Transverse colon (tissue), 4 donors: ENCODE data around the gene SCT. TPM values are rescaled to one million over a fixed set of nuclear protein-coding genes. Genes with fewer than 3 reads are reported as not detected.

Experiments used
- DNase-seq: peaks from one replicate; pipeline ENCODE4 v3.0.0-alpha.2; 2019
- H3K27ac ChIP-seq, 4 donors: fragments of 200-600 bp; sonication (generic); 2 replicates each; pipeline ENCODE4 v1.5.1; 2016 to 2018; ENCODE audit warnings: inconsistent platforms in 4 of 4
- H3K27me3 ChIP-seq: fragments of 200-600 bp; sonication (generic); 2 replicates; pipeline ENCODE4 v1.5.1; 2017; ENCODE audit warnings: inconsistent platforms
- H3K36me3 ChIP-seq, 4 donors: fragments of 200-600 bp; sonication (generic); 2 replicates each; pipeline ENCODE4 v1.5.1; 2017 to 2019; ENCODE audit warnings: inconsistent platforms in 4 of 4
- H3K4me1 ChIP-seq, 4 donors: fragments of 200-600 bp; sonication (generic); 2 replicates each; pipeline ENCODE4 v1.5.1; 2017 to 2020; ENCODE audit warnings: inconsistent platforms in 4 of 4
- H3K4me3 ChIP-seq, 4 donors: fragments of 200-600 bp; sonication (generic); 1 replicate in 1 of 4; 2 replicates in 3 of 4; pipeline versions ENCODE4 v1.5.1 to v1.6.1; 2017 to 2019; ENCODE audit warnings: inconsistent platforms in 4 of 4
- H3K9me3 ChIP-seq, 2 donors: fragments of 200-600 bp; sonication (generic); 2 replicates each; pipeline ENCODE4 v1.5.1; 2017 to 2019; ENCODE audit warnings: inconsistent platforms in 2 of 2
- EP300 ChIP-seq: sonication (generic); formaldehyde crosslinking; IDR thresholded peaks from one replicate; pipeline ENCODE4 v1.6.1; 2017; ENCODE audit warnings: antibody characterized with exemption, low read depth
- POLR2A ChIP-seq: fragments of 450-650 bp; IDR thresholded peaks from one replicate; pipeline ENCODE4 v1.6.1; 2016; ENCODE audit warnings: antibody characterized with exemption, mild to moderate bottlenecking, moderate library complexity
- POLR2AphosphoS5 ChIP-seq, 3 donors: sonication (generic); formaldehyde crosslinking; IDR thresholded peaks; one replicate each; pipeline ENCODE4 v1.6.1; 2016; ENCODE audit warnings: antibody characterized with exemption in 3 of 3
- WGBS, 2 donors: methylation state at CpG; one replicate each; pipeline ENCODE4 v1.1.5; 2018; ENCODE audit warnings: low coverage in 1 of 2; 5-methylcytosine and 5-hydroxymethylcytosine counted together
- in situ Hi-C, 4 donors: fragments of 200-750 bp; cut with MboI; loops; one replicate each; pipeline versions ENCODE4 v1.15.0 to v1.15.1; 2017; ENCODE audit warnings: low sequenced_read_pairs in 3 of 4, low pct_ligation_motif_present in 1 of 4, low pct_unique_long_range_greater_than_20kb in 1 of 4
- intact Hi-C: fragments of 100-400 bp; cut with DNase I; formaldehyde crosslinking; loops from one replicate; pipeline ENCODE4 v1.15.1; 2023; ENCODE audit warnings: low total_unique reads
- total RNA-seq, 4 donors: library from RNA; depleted of rRNA; stranded (reverse); fragments of >200 nt; gene quantifications; one replicate each; pipeline ENCODE4 v1.1.0, GENCODE V29; 2016
- TF ChIP-seq, protein P1 (sequence below), 5 experiments: fragments of 200-600 bp in 3 of 5; fragments of 450-650 bp in 2 of 5; sonication (generic) in 3 of 5; IDR thresholded peaks; 1 replicate in 2 of 5; 2 replicates in 3 of 5; pipeline ENCODE4 v1.5.1; 2016 to 2017; ENCODE audit warnings: antibody characterized with exemption in 5 of 5, inconsistent platforms in 3 of 5, mild to moderate bottlenecking in 2 of 5, moderate library complexity in 1 of 5

Gene SCT
- total RNA-seq, 4 donors from 2014 or later = not detected

DNA sequence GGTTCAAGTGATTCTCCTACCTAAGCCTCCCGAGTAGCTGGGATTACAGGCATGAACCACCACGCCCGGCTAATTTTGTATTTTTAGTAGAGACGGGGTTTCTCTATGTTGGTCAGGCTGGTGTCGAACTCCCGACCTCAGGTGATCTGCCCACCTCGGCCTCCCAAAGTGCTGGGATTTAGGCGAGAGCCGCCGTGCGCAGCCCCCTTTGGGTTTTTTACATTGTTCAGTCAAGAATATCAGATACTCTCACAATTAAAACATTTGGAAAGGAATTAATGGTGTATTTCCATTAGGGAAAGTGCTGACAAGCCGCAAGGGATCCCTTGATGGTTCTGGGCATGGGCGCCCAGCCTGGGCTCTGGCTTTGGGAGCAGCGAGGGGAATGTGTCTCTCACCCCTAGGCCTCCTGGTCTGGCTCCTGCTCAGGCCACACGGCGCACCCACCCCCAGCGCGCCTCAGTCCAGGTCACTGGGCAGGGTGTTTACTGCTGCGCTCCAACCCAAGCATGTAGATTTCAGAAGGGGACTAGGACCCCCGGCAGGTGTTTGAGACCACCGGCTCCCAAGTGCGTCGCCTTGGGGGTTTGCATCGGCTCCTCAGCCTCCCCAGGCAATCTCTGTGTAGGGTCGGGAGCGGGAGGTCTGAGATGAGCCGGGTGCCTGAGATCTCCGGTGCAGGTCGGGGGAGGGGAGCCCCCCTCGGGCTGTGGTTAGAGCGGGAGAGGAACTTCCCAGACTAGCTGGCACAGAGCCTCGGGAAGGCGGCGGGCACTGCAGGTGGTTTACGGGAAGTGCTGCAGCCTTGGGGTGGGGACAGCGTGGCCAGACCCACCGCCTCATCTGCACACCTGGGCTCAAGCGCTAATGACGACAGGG lies 10.4 kb downstream of the SCT start:
- 60 to 77% methylated on average over 1 to 37 of the region's 39 CpGs for WGBS, 2 donors
- in situ Hi-C loops (no loop called here), intact Hi-C loops (no loop called here)
- no peak for DNase-seq
- Histone ChIP-seq H3K4me3 (peak overlapping the region in 3 of 4 donors; percentile 51 to 78 (median 67)), H3K4me1 (peaks cover 20 to 46% (median 36%) of the 10 kb centered on the region in 4 donors), H3K9me3 (no peaks in the 10 kb centered on the region), H3K27ac (peak overlapping the region; percentile 92 to 99 (median 96)), H3K36me3 (peaks cover 0 to under 1% (median under 1%) of the 10 kb centered on the region in 4 donors), H3K27me3 (no peaks in the 10 kb centered on the region)
- no peak for TF ChIP-seq POLR2A
- TF ChIP-seq, protein P1, sequence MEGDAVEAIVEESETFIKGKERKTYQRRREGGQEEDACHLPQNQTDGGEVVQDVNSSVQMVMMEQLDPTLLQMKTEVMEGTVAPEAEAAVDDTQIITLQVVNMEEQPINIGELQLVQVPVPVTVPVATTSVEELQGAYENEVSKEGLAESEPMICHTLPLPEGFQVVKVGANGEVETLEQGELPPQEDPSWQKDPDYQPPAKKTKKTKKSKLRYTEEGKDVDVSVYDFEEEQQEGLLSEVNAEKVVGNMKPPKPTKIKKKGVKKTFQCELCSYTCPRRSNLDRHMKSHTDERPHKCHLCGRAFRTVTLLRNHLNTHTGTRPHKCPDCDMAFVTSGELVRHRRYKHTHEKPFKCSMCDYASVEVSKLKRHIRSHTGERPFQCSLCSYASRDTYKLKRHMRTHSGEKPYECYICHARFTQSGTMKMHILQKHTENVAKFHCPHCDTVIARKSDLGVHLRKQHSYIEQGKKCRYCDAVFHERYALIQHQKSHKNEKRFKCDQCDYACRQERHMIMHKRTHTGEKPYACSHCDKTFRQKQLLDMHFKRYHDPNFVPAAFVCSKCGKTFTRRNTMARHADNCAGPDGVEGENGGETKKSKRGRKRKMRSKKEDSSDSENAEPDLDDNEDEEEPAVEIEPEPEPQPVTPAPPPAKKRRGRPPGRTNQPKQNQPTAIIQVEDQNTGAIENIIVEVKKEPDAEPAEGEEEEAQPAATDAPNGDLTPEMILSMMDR (IDR thresholded peaks at IDR 0.05) = no peak
- peak in 1 of 3 donors; percentile 0 for TF ChIP-seq POLR2AphosphoS5 (IDR thresholded peaks at IDR 0.05)
- no peak for TF ChIP-seq EP300

DNA sequence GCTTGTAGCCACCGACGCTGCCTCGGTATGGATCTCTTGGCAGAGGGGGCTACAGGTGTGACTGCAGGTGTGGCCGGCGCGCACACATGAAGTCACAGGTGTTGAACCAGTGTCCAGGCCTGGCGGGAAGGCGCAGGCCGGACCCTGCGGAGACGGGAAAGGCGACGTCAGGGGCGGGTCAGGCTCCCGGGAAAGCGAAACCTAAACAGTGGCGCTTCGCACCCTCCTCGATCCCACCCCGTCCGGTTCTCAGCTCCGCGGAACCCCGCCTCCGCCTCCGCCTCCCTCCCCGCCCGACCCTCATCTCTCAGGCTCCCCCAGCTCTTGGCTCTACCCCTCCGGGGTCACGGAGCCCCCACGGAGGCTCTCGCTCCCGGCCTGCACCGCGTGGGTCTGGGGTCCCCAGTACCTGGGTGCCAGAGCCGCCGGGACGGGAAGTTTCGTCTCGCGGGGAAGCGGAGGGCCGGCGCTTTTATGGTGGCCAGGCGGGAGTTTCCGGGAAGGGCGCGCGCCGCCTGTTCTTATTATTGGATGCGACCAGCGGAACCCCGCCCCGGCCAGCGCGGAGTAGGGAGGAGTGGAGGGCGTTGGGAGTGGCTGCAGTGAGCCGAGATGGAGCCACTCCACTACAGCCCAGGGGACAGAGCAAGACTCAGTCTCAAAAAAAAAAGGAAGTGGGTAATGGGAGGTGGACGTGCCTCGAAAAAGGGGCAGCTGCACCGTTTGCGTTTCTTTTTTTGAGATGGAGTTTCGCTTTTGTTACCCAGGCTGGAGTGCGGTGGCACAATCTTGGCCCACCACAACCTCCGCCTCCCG lies 11.3 kb downstream of the SCT start, which contains the start of gene IRF7:
Gene IRF7 (minus strand): TSS at position 447 of the 816 bp plus-strand sequence. CDS start 586 bp downstream, outside the sequence.
- in situ Hi-C loops (no loop called here), intact Hi-C loops (no loop called here)
- no peaks in the 10 kb centered on the region for H3K9me3 ChIP-seq
- H3K4me1 ChIP-seq = peaks cover 20 to 48% (median 37%) of the 10 kb centered on the region in 4 donors
- no peaks in the 10 kb centered on the region for H3K27me3 ChIP-seq
- H3K27ac ChIP-seq = peak within 1 kb of the TSS; percentile 92 to 99 (median 96)
- TF ChIP-seq EP300 (no peak), POLR2AphosphoS5 (IDR thresholded peaks at IDR 0.05) (peak; percentile 74 to 93 (median 85)), POLR2A (peak; percentile 93)
- 4 to 17% methylated on average over 9 to 57 of the region's 66 CpGs for WGBS, 2 donors
- peak; percentile 98 for DNase-seq
- peak within 1 kb of the TSS; percentile 51 to 82 (median 72) for H3K4me3 ChIP-seq
- peaks cover 0 to 9% (median 5%) of the 10 kb centered on the region in 4 donors for H3K36me3 ChIP-seq

DNA sequence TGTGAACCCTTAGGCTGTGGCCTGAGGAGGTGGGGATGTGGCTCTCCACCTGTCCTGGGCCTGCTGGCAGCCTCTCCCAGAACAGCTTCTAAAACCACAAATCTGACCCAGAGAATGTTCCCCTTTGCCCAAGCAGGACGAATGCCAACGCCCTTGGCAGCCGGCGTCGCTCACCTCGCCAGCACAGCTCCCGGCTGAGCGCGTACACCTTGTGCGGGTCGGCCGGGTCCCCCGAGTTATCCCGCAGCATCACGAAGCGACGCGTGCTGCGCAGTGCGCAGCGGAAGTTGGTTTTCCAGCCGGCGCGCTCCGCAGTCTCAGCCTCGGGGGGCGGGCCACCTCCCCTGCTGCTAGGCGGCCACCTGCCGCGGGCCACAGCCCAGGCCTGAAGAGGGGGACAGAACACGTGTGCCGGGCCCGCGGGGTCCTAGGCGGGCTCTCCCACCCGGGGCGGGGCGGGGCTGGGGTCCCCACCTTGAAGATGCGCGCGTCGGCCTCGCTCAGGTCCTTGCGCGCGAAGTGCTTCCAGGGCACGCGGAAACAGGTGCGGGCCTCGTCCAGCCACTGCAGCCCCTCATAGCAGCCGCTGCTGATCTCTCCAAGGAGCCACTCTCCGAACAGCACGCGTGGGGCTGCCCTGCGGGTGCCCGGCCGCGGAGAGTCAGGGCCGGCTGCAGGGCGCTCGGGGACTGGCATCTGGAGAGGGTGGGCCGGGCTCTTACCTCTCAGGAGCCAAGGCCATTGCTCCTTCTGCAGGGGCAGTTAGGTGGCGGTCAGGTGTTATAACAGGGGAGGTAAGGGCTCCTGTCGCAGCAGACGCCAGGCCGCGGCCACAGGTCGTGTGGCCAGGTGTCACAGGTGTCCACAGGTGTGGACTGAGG lies 12.1 kb downstream of the SCT start:
- peak; percentile 61 for DNase-seq
- Histone ChIP-seq H3K4me1 (peaks cover 20 to 48% (median 37%) of the 10 kb centered on the region in 4 donors), H3K9me3 (no peaks in the 10 kb centered on the region), H3K27me3 (no peaks in the 10 kb centered on the region), H3K36me3 (peaks cover 0 to 16% (median 8%) of the 10 kb centered on the region in 4 donors), H3K27ac (peak overlapping the region; percentile 92 to 99 (median 96)), H3K4me3 (peak overlapping the region; percentile 51 to 82 (median 72))
- WGBS, 2 donors = 44% methylated on average over 54 of the region's 68 CpGs; no CpG with 5 or more reads in 1 of the 2 donors
- in situ Hi-C loops = no loop called here
- TF ChIP-seq POLR2AphosphoS5 (IDR thresholded peaks at IDR 0.05) (no peak), POLR2A (no peak), EP300 (no peak)
- TF ChIP-seq, protein P1 (IDR thresholded peaks at IDR 0.05) = no peak
- intact Hi-C loops = no loop called here

DNA sequence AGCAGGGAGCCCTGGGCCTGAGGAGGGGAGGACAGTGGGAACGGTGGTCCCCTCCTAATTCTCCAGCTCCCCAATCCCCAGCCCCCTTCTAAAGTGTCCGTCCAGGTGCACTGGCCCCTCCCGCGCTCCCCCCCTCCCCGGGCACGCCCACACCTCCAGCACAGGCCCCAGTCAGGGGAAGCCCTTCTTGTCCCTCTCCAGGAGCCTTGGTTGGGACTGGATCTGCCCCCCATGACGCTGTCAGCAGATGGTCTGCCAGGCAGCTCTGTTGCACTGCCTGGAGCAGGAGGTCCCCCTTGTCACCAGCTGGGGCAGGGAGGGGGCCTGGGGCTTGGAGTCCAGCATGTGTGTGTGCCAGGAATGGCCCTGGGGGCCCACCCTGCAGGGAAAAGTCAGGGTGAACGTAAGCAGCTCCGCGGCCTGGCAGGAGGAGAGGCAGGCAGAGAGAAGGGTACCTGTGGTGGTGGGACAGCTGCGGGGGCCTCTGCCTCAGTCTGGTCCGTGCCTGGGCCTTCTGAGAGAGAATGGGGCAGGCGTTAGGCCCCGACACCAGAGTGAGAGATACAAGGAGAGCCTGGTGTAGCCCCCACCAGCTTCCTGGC lies 12.9 kb downstream of the SCT start:
- Histone ChIP-seq H3K4me1 (peaks cover 20 to 48% (median 37%) of the 10 kb centered on the region in 4 donors), H3K4me3 (peak overlapping the region in 2 of 4 donors; percentile 13 to 78), H3K27ac (peak overlapping the region; percentile 92 to 99 (median 96)), H3K9me3 (no peaks in the 10 kb centered on the region), H3K27me3 (no peaks in the 10 kb centered on the region), H3K36me3 (peaks cover 0 to 22% (median 9%) of the 10 kb centered on the region in 4 donors)
- intact Hi-C loops = no loop called here
- in situ Hi-C loops = no loop called here
- TF ChIP-seq, protein P1 (IDR thresholded peaks at IDR 0.05) = no peak
- no peak for TF ChIP-seq POLR2A
- TF ChIP-seq EP300 = no peak
- no peak for TF ChIP-seq POLR2AphosphoS5 (IDR thresholded peaks at IDR 0.05)
- 54% methylated on average over 13 of the region's 14 CpGs; no CpG with 5 or more reads in 1 of the 2 donors for WGBS, 2 donors
- DNase-seq = peak; percentile 32
